Activated B cell treated with CpG ODN at 0.5 μM for 24 hours (primary cell): ENCODE data around the gene MTTP. TPM values are rescaled to one million over a fixed set of nuclear protein-coding genes. Genes with fewer than 3 reads are reported as not detected.

Experiments
- ATAC-seq: fragments of 200-7000 bp; cut with Tn5 transposase; one replicate; pipeline ENCODE4 v1.10.0; 2021; ENCODE audit warnings: low read depth, mild to moderate bottlenecking, moderate library complexity
- CTCF ChIA-PET: fragments of 350-600 bp; sonication (Branson Sonifier 250); formaldehyde crosslinking; loops from one replicate; lab custom pipeline; 2021; ENCODE audit warnings: antibody characterized with exemption; lab: Charles Lee
- POLR2A ChIA-PET: fragments of 350-600 bp; sonication (Branson Sonifier 250); formaldehyde crosslinking; loops from one replicate; lab custom pipeline; 2021; ENCODE audit warnings: antibody characterized with exemption; lab: Charles Lee
- DNase-seq: peaks from one replicate; pipeline ENCODE4 v3.0.0; 2022
- H3K27ac Mint-ChIP-seq: one replicate; pipeline ENCODE4 v1.8.0; 2020; ENCODE audit warnings: mixed read lengths
- H3K27me3 Mint-ChIP-seq: one replicate; pipeline ENCODE4 v1.8.0; 2021; ENCODE audit warnings: mixed read lengths
- H3K36me3 Mint-ChIP-seq: one replicate; pipeline ENCODE4 v1.8.0; 2021; ENCODE audit warnings: low read depth, mixed read lengths
- H3K4me1 Mint-ChIP-seq: one replicate; pipeline ENCODE4 v1.8.0; 2021; ENCODE audit warnings: mixed read lengths
- H3K4me3 Mint-ChIP-seq: one replicate; pipeline ENCODE4 v1.8.0; 2020; ENCODE audit warnings: mild to moderate bottlenecking, mixed read lengths
- H3K9me3 Mint-ChIP-seq: one replicate; pipeline ENCODE4 v1.8.0; 2020; ENCODE audit warnings: mixed read lengths
- intact Hi-C: fragments of 100-400 bp; cut with micrococcal nuclease; formaldehyde crosslinking; loops from one replicate; pipeline ENCODE4 v1.15.1; 2024
- total RNA-seq: library from RNA; stranded (reverse); gene quantifications from 2 replicates; pipeline ENCODE4 v1.2.3, GENCODE V29; 2022
- TF ChIP-seq, protein P1 (sequence below): fragments of 200-600 bp; IDR thresholded peaks from one replicate; pipeline ENCODE4 v1.8.0; 2022; ENCODE audit warnings: antibody characterized with exemption, mild to moderate bottlenecking

Gene MTTP
- total RNA-seq, 1 donor from 2014 or later, result 0.27 TPM

GRCh38 chr4:99658666-99659065 is 84.0 kb downstream of the MTTP start:
- H3K4me1 Mint-ChIP-seq, result no peaks in the 10 kb centered on the region
- intact Hi-C loops, result no loop called here
- POLR2A ChIA-PET, result no interaction called here
- DNase-seq, result no peak
- ATAC-seq, result no peak
- H3K27ac Mint-ChIP-seq, result no peak overlapping the region
- H3K27me3 Mint-ChIP-seq, result peaks cover 16% of the 10 kb centered on the region
- CTCF ChIA-PET, result no interaction called here
- no peak overlapping the region for H3K4me3 Mint-ChIP-seq
- H3K9me3 Mint-ChIP-seq, result no peaks in the 10 kb centered on the region
- H3K36me3 Mint-ChIP-seq, result no peaks in the 10 kb centered on the region
- TF ChIP-seq, protein P1, sequence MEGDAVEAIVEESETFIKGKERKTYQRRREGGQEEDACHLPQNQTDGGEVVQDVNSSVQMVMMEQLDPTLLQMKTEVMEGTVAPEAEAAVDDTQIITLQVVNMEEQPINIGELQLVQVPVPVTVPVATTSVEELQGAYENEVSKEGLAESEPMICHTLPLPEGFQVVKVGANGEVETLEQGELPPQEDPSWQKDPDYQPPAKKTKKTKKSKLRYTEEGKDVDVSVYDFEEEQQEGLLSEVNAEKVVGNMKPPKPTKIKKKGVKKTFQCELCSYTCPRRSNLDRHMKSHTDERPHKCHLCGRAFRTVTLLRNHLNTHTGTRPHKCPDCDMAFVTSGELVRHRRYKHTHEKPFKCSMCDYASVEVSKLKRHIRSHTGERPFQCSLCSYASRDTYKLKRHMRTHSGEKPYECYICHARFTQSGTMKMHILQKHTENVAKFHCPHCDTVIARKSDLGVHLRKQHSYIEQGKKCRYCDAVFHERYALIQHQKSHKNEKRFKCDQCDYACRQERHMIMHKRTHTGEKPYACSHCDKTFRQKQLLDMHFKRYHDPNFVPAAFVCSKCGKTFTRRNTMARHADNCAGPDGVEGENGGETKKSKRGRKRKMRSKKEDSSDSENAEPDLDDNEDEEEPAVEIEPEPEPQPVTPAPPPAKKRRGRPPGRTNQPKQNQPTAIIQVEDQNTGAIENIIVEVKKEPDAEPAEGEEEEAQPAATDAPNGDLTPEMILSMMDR, result no peak

- Mint-ChIP-seq H3K4me1 (no peaks in the 10 kb centered on the region), H3K9me3 (no peaks in the 10 kb centered on the region), H3K4me3 (no peak overlapping the region), H3K27ac (no peak overlapping the region), H3K36me3 (no peaks in the 10 kb centered on the region), H3K27me3 (peaks cover 18% of the 10 kb centered on the region)
- intact Hi-C loops, result no loop called here
- TF ChIP-seq, protein P1, result no peak
- ChIA-PET CTCF (no interaction called here), POLR2A (no interaction called here)
- ATAC-seq (no peak), DNase-seq (no peak)
Measured at GRCh38 chr4:99661907-99662306, 87.3 kb downstream of the MTTP start.

- Mint-ChIP-seq H3K36me3 (no peaks in the 10 kb centered on the region), H3K27me3 (peaks cover 22% of the 10 kb centered on the region), H3K4me1 (no peaks in the 10 kb centered on the region), H3K27ac (no peak overlapping the region), H3K4me3 (no peak overlapping the region), H3K9me3 (no peaks in the 10 kb centered on the region)
- intact Hi-C loops, result no loop called here
- DNase-seq (no peak), ATAC-seq (no peak)
- ChIA-PET POLR2A (no interaction called here), CTCF (no interaction called here)
- TF ChIP-seq, protein P1, result no peak
Measured at GRCh38 chr4:99664716-99665115, 90.1 kb downstream of the MTTP start.

- intact Hi-C loops, result no loop called here
Measured at GRCh38 chr4:99665983-99666382, 91.4 kb downstream of the MTTP start.

GRCh38 chr4:99668472-99668871 is 93.8 kb downstream of the MTTP start:
- no peaks in the 10 kb centered on the region for H3K4me1 Mint-ChIP-seq
- ATAC-seq (no peak), DNase-seq (no peak)
- TF ChIP-seq, protein P1, result no peak
- POLR2A ChIA-PET, result no interaction called here
- H3K9me3 Mint-ChIP-seq, result peaks cover 21% of the 10 kb centered on the region
- H3K27me3 Mint-ChIP-seq, result peaks cover 18% of the 10 kb centered on the region
- H3K36me3 Mint-ChIP-seq, result peaks cover 2% of the 10 kb centered on the region
- intact Hi-C loops, result no loop called here
- H3K4me3 Mint-ChIP-seq, result no peak overlapping the region
- H3K27ac Mint-ChIP-seq, result no peak overlapping the region
- CTCF ChIA-PET, result no interaction called here

More at GRCh38 chr4:99665983-99666382, 91.4 kb downstream of the MTTP start:
- TF ChIP-seq, protein P1, result no peak
- no peak overlapping the region for H3K27ac Mint-ChIP-seq
- peaks cover 28% of the 10 kb centered on the region for H3K27me3 Mint-ChIP-seq
- ATAC-seq, result no peak
- H3K4me1 Mint-ChIP-seq, result no peaks in the 10 kb centered on the region
- ChIA-PET POLR2A (no interaction called here), CTCF (no interaction called here)
- no peak for DNase-seq
- no peaks in the 10 kb centered on the region for H3K36me3 Mint-ChIP-seq
- H3K4me3 Mint-ChIP-seq, result no peak overlapping the region
- peaks cover 3% of the 10 kb centered on the region for H3K9me3 Mint-ChIP-seq
